Measurements from ENCODE around the gene FOXP1.

The FOXP1 gene

DNA sequence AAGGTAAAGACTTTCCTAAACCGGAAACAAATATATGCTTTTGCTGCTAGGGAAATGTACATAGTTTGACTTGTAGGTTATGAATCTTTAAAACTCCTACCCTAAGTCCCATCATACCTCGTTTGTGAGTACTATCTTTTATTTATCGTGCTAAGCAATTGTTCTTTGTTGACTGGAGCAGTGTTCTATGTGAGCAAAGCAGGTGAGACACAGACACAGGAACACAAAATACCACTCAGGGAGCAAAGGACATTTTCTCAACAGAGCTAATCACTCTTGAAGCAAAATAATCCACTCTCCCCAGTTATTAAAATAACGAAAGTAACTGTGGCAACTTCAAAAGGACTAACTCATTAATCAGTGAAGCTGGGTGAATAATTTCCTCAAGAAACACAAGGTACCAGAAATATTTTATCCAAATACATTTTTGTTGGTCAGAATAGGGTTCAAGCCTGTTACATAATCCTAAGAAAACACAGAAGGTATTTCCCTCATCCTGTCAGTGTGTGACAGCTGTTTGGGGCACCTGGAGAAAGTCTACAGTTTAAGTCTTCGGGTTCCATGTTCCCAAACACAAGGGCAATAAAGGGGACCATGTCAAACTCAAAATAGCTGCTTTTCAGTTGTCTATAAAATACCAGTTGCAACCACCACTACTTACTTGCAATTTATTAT, 407.7 kb downstream of the FOXP1 start:
- no peak for DNase-seq (ENCODE audit: low read depth)

GRCh38 chr3:71172951-71173350, 410.6 kb downstream of the FOXP1 start:
- DNase-seq (ENCODE audit: low read depth): no peak

- DNase-seq (ENCODE audit: low read depth): no peak
These were observed 411.3 kb downstream of the FOXP1 start for GRCh38 chr3:71172189-71172588.

GRCh38 chr3:71171247-71171646, 412.3 kb downstream of the FOXP1 start:
- no peak for DNase-seq (ENCODE audit: low read depth)

DNA sequence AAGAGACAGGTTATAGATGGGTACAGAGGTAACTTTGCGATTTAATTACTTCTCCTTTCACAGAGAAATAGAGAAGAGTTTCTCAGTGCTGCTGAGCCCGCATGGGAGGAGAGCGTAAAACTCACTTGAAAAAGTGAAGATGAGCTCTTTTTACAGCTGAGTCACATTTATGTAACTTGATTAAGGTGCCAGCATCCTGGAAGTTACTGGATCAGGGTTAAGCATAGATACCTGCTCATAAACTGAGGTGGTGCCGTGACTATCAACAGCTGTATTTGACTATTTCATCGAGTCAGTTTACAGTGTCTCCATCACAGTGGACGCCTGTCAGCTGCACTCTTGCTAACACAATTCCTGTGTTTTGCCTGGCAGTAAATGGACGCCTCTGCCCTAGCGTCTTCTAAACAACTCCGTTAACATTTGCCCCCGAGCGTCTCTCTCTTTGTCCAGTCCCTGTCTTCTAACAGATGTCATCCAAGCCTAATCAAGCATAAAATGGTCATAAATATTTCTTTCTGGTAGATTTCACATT, 414.6 kb downstream of the FOXP1 start:
- no peak for DNase-seq (ENCODE audit: low read depth)

- no peak for DNase-seq (ENCODE audit: low read depth)
These were observed 415.3 kb downstream of the FOXP1 start for GRCh38 chr3:71168121-71168721.

DNA sequence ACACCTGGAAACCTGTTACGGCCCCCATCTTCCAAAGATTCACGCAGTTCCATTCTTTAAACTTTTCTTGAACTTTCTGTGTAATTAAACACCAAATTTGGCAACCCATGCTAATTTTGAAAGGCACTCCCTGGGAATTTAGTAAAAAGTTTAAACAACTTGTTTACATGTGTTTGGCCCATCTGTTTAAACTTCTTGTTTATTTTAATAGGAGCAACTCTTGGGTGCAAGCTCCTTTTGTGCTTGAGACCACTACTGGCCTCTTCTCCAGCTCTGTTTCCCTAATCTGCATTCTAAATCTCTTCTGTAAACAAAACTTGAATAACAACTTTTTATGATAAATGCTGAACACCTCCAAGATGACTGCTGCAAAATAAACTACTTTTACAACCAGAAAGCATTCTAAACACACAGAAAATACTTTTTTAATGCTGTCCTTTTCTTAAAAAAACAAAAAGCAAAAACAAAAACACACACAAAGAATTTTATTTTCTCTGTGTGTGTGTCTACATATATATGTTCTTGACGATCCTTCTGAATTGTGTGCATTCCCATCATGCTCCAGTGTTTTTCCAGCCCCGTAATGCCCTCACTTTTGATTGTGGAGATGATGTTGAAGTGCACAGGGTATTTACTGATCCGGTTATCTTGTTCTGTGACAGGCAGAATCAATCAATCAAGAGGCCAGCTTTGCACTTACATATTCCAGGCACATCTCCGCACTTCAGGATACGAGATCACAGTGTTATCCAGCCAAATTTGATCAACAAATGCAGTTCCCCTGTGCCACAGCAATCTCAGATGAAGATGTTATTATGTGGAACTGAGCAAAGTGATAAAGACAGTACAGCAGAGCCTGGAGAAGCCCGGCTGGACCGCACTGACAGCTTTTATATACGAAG, 416.9 kb downstream of the FOXP1 start:
- no peak for DNase-seq (ENCODE audit: low read depth)

DNA sequence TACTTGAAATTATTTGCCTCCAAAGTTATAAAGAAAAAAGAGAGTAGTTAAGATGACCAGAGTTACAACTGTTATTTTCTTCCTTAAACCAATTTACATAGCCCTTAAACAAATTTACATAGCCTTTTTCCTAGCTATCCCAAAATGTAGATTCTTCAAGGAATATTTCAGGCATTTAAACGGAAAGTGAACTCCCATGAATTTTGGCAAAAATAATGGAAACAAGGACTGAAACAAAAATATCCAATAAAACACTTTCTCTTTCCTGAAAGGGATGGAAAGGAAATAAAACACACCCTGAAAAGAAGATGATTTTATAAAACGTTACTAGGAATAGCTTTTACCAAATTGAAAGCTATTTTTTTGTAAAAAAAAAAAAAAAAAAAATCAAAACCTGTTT, 418.6 kb downstream of the FOXP1 start:
- no peak for DNase-seq (ENCODE audit: low read depth)

DNA sequence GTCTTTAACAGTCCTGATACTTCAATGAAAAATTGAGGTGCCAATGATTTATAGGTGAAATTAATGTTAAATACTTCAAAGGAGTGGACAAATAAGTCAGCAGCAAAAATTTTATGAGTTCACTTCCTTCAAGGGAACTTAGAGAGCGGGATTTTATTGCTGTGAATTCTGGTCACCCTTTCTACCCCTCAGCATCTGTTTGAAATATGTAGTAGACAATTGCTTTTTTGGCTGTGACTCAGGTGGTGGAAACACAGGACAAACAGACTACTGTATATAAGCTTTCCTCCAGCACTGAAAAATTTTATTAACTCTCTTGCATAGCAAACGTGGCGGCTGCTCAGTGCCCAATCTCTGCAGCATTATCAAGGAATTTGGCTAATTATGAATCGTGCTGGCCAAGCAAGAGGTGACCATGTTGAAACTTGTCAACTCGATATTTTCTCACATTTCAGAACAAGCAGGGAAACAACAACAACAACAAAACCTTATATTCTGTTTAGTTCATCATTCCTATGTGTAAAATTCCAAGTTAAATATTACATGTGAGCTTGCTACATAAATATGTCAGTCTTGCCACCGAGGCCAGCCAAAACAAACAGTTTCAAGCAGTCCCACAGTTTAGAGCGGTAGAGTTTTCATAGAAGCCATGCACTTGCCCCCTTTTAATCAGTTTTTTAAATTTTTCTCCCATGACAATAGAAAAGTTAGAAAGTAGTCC, 420.2 kb downstream of the FOXP1 start:
- no peak for DNase-seq (ENCODE audit: low read depth)

- no peak for DNase-seq (ENCODE audit: low read depth)
These were observed 421.3 kb downstream of the FOXP1 start for GRCh38 chr3:71162221-71162620.

GRCh38 chr3:71160785-71161546, 422.6 kb downstream of the FOXP1 start:
- no peak for DNase-seq (ENCODE audit: low read depth)

DNA sequence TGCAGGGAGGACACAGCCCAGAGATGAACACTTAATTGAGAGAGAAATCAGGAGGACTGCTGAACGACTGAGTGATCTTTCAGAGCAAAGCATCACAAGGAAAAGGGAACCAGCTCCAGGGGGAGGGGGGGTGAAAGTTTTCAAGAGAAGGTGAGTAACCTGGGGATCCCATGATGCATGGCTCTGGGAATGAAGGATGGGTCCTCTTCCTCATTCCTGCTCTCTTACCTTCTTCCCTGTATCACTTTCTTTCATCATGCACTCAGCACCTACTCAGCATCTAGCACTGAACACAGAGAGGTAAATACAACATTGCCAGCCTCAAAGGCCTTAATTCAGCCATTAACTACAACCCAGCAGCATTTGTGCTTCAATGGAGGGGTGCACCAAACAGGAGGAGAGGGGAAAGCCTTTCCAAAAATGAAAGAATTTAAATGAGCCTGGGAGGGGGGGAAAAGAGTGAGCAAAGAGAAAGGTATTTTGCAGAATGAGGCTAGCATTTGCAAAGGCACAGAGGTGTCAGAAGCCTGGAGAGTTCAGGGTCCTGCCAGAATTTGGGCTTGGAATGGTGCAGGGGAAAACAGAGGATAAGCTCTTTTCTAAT, 427.4 kb downstream of the FOXP1 start:
- DNase-seq (ENCODE audit: low read depth): no peak

DNA sequence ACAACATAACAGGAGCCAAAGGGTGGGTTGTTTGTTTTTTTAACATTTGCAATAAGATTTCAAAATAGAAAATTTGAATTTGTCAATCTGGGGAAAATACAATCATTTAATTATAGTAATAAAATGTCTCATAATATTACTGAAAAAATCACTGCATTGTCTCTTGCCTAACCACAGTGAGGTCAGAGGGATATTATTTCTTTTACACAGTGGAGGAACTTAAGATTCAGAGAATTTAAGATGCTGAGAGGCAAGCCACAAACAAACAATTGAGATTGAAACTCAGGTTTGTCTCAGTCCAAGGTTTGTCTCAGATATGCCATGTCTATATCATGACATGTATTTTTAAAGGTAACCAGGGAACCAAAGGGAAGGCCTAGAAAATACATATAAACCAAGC, 428.7 kb downstream of the FOXP1 start:
- DNase-seq (ENCODE audit: low read depth): no peak

- no peak for DNase-seq (ENCODE audit: low read depth)
These were observed 429.8 kb downstream of the FOXP1 start for GRCh38 chr3:71153713-71154112.

- no peak for DNase-seq (ENCODE audit: low read depth)
These were observed 430.6 kb downstream of the FOXP1 start for GRCh38 chr3:71152892-71153265.

GRCh38 chr3:71152039-71152891, 431.3 kb downstream of the FOXP1 start:
- DNase-seq (ENCODE audit: low read depth): no peak

GRCh38 chr3:71149959-71150954, 433.3 kb downstream of the FOXP1 start:
- DNase-seq (ENCODE audit: low read depth): no peak

GRCh38 chr3:71148455-71149060, 435.0 kb downstream of the FOXP1 start:
- DNase-seq (ENCODE audit: low read depth): no peak

Data from T-helper 22 cell (primary cell).